K562 (cell line): Measurements from ENCODE around the gene ROMO1. TPM values are rescaled to one million over a fixed set of nuclear protein-coding genes. Genes with fewer than 3 reads are reported as not detected.
A peak's percentile ranks its signal among the peaks of the same experiment; 100 is the strongest.

Experiments used
- CCNT2 ChIP-seq: IDR thresholded peaks from 2 replicates; pipeline ENCODE4 v1.6.1; 2011; ENCODE audit warnings: borderline replicate concordance, low read depth, mild to moderate bottlenecking, moderate library complexity, mixed read lengths, low read length; ENCODE audit not compliant: insufficient read length; ENCODE audit errors: extremely low read depth
- ESRRA ChIP-seq: fragments of 450-650 bp; IDR thresholded peaks from 2 replicates; pipeline ENCODE4 v1.6.1; 2014; ENCODE audit warnings: low read depth, mild to moderate bottlenecking, moderate library complexity, borderline replicate concordance
- HNRNPH1 ChIP-seq: fragments of 200-400 bp; formaldehyde crosslinking; optimal IDR thresholded peaks from 2 replicates; pipeline ENCODE3; 2017; ENCODE audit warnings: low read depth, mild to moderate bottlenecking, low read length, moderate library complexity
- MAFF ChIP-seq: IDR thresholded peaks from 2 replicates; pipeline ENCODE4 v1.6.1; 2012; ENCODE audit warnings: low read length, improper control_type of control experiment
- POLR2AphosphoS5 ChIP-seq: IDR thresholded peaks from 2 replicates; pipeline ENCODE4 v1.6.1; 2011; ENCODE audit warnings: mild to moderate bottlenecking, low read depth, low read length, moderate library complexity; ENCODE audit not compliant: control insufficient read depth, insufficient read depth
- SIN3B ChIP-seq: fragments of 450-650 bp; IDR thresholded peaks from 2 replicates; pipeline ENCODE4 v1.6.1; 2017; ENCODE audit warnings: low read depth, mild to moderate bottlenecking, moderate library complexity
- SMAD3 ChIP-seq: fragments of 450-650 bp; formaldehyde crosslinking; conservative IDR thresholded peaks from 2 replicates; pipeline ENCODE4 v1.4.0; 2020; ENCODE audit warnings: mild to moderate bottlenecking
- SMARCA4 ChIP-seq: fragments of 450-650 bp; IDR thresholded peaks from 2 replicates; pipeline ENCODE4 v1.6.1; 2016
- TRIM24 ChIP-seq, 2 experiments: fragments of 450-650 bp; IDR thresholded peaks; 2 replicates each; pipeline ENCODE4 v1.6.1; 2016
- ZNF217 ChIP-seq: sonication (generic); formaldehyde crosslinking; IDR thresholded peaks from 2 replicates; pipeline ENCODE4 v1.8.0; 2022; ENCODE audit warnings: mild to moderate bottlenecking, missing genetic modification reagents
- ZNF584 ChIP-seq: fragments of 200-800 bp; sonication (Bioruptor generic); IDR thresholded peaks from 2 replicates; pipeline ENCODE4 v1.6.1; 2016; ENCODE audit warnings: low read depth, mild to moderate bottlenecking, missing genetic modification characterization, missing compliant biosample characterization
- polyA plus RNA-seq, 8 experiments: library from polyadenylated mRNA; depleted of rRNA in 4 of 8; stranded (reverse) in 5 of 8; unstranded in 3 of 8; fragments of >200 nt; fragmentation: Nextera tagmentation in 2 of 8; fragmentation: Illumina TruSeq in 1 of 8; extraction: Ambion mirVana in 2 of 8; extraction: Trizol in 1 of 8; gene quantifications; 2 replicates each; pipeline versions ENCODE4 v1.2.1 to v1.2.3, GENCODE V29; 2011 to 2014; ENCODE audit warnings: inconsistent platforms in 1 of 8, missing spikeins in 1 of 8
- total RNA-seq, 7 experiments: library from RNA; depleted of rRNA in 6 of 7; stranded (reverse); fragments of >200 nt in 6 of 7; fragmentation: Illumina TruSeq in 2 of 7; extraction: Trizol in 2 of 7; gene quantifications; 2 replicates each; pipeline versions ENCODE4 v1.2.1 to v1.2.3, GENCODE V29; 2011 to 2021; ENCODE audit warnings: low replicate concordance in 1 of 7
- TF ChIP-seq, protein P1 (sequence below), 2 experiments: fragments of 450-650 bp in 1 of 2; sonication (generic) in 1 of 2; formaldehyde crosslinking in 1 of 2; IDR thresholded peaks; 2 replicates each; pipeline versions ENCODE4 v1.7.1 to v1.9.0; 2016 to 2022; ENCODE audit warnings: inconsistent platforms in 1 of 2, mild to moderate bottlenecking in 1 of 2, missing genetic modification reagents in 1 of 2
- TF ChIP-seq, protein P2 (sequence below): fragments of 450-650 bp; IDR thresholded peaks from 2 replicates; pipeline ENCODE4 v1.6.1; 2016; ENCODE audit warnings: antibody characterized with exemption
- TF ChIP-seq, protein P3 (sequence below): fragments of 450-650 bp; IDR thresholded peaks from 2 replicates; pipeline ENCODE4 v1.6.1; 2016; ENCODE audit warnings: borderline replicate concordance

Gene ROMO1
- total and polyA plus RNA-seq, 9 of the 15 experiments (the other 6 are each of a cell fraction or from before 2014, with no cell fraction given), result 31.8 to 741 (median 226) TPM

DNA sequence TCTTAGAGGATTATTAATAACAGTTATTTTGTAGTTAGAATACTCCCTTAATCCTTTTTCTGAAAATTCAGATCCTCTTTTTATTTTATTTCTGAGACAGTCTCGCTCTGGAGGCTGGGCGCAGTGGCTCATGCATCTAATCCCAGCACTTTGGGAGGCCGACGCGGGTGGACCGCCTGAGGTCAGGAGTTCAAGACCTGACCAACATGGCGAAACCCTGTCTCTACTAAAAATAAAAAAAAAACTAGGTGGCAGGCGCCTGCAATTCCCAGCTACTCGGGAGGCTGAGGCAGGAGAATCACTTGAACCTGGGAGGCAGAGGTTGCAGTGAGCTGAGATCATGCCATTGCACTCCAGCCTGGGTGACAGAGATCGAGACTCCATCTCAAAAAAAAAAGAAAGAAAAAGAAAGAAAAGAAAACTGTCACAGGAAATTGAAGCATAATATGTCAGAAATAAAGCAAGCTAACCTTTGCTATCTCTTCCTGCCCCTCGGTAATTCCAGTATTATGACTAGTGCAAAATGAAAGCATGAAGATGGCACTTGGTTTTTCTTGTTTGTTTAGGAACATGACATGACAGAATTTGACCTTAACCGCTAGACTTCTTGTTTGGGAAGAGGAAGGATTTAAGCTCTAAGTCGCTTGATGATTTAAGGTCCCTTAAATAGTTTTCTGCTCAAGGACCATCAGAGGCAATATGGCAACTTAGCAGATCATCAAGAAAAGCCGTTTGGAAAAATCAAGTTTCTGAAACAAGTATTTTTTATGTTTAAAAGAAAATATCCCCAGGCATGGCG, 44.7 kb downstream of the ROMO1 start (continued):
- TF ChIP-seq, protein P1, sequence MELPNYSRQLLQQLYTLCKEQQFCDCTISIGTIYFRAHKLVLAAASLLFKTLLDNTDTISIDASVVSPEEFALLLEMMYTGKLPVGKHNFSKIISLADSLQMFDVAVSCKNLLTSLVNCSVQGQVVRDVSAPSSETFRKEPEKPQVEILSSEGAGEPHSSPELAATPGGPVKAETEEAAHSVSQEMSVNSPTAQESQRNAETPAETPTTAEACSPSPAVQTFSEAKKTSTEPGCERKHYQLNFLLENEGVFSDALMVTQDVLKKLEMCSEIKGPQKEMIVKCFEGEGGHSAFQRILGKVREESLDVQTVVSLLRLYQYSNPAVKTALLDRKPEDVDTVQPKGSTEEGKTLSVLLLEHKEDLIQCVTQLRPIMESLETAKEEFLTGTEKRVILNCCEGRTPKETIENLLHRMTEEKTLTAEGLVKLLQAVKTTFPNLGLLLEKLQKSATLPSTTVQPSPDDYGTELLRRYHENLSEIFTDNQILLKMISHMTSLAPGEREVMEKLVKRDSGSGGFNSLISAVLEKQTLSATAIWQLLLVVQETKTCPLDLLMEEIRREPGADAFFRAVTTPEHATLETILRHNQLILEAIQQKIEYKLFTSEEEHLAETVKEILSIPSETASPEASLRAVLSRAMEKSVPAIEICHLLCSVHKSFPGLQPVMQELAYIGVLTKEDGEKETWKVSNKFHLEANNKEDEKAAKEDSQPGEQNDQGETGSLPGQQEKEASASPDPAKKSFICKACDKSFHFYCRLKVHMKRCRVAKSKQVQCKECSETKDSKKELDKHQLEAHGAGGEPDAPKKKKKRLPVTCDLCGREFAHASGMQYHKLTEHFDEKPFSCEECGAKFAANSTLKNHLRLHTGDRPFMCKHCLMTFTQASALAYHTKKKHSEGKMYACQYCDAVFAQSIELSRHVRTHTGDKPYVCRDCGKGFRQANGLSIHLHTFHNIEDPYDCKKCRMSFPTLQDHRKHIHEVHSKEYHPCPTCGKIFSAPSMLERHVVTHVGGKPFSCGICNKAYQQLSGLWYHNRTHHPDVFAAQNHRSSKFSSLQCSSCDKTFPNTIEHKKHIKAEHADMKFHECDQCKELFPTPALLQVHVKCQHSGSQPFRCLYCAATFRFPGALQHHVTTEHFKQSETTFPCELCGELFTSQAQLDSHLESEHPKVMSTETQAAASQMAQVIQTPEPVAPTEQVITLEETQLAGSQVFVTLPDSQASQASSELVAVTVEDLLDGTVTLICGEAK (IDR thresholded peaks at IDR 0.05), result peak; percentile 29; the same call in 1 of the 2 replicates
- TF ChIP-seq, protein P1 (CRISPR knock-in tag; IDR thresholded peaks at IDR 0.05), result no peak
- TF ChIP-seq, protein P2, sequence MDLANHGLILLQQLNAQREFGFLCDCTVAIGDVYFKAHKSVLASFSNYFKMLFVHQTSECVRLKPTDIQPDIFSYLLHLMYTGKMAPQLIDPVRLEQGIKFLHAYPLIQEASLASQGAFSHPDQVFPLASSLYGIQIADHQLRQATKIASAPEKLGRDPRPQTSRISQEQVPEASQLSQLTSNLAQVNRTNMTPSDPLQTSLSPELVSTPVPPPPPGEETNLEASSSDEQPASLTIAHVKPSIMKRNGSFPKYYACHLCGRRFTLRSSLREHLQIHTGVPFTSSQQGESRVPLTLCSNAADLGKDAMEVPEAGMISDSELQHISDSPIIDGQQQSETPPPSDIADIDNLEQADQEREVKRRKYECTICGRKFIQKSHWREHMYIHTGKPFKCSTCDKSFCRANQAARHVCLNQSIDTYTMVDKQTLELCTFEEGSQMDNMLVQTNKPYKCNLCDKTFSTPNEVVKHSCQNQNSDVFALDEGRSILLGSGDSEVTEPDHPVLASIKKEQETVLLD, result peak; percentile 54; the same call in 1 of the 2 replicates
- TF ChIP-seq CCNT2 (no peak), POLR2AphosphoS5 (no peak), ZNF584 (peak; percentile 72; the same call in 1 of the 2 replicates), MAFF (peak; percentile 84), SMAD3 (CRISPR knock-in tag) (no peak), HNRNPH1 (no peak), TRIM24 (IDR thresholded peaks at IDR 0.05) (0 out of 4 replicates have a peak, but pooled peaks have one; percentile 16 to 32), SIN3B (no peak), SMARCA4 (peak; percentile 87; the same call in 1 of the 2 replicates), ESRRA (peak; percentile 38; the same call in 1 of the 2 replicates), ZNF217 (CRISPR knock-in tag) (no peak)
- TF ChIP-seq, protein P3, sequence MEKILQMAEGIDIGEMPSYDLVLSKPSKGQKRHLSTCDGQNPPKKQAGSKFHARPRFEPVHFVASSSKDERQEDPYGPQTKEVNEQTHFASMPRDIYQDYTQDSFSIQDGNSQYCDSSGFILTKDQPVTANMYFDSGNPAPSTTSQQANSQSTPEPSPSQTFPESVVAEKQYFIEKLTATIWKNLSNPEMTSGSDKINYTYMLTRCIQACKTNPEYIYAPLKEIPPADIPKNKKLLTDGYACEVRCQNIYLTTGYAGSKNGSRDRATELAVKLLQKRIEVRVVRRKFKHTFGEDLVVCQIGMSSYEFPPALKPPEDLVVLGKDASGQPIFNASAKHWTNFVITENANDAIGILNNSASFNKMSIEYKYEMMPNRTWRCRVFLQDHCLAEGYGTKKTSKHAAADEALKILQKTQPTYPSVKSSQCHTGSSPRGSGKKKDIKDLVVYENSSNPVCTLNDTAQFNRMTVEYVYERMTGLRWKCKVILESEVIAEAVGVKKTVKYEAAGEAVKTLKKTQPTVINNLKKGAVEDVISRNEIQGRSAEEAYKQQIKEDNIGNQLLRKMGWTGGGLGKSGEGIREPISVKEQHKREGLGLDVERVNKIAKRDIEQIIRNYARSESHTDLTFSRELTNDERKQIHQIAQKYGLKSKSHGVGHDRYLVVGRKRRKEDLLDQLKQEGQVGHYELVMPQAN, result peak; percentile 64; the same call in 1 of the 2 replicates
